T-helper 17 cell (primary cell): ENCODE measurements around the gene OR5H14. TPM values are rescaled to one million over a fixed set of nuclear protein-coding genes. Genes with fewer than 3 reads are reported as not detected.
A peak's percentile ranks its signal among the peaks of the same experiment; 100 is the strongest.
"Not testable (repeated sequence)": the region's sequence is repeated elsewhere in the genome, so short reads cannot be mapped to it uniquely, and the experiment has no call there.

ENCODE experiments used
- ATAC-seq: fragments of 150-1000 bp; cut with Tn5 transposase; 2 replicates; pipeline ENCODE4 v1.10.0; 2021; ENCODE audit warnings: mild to moderate bottlenecking, moderate library complexity
- DNase-seq, 3 donors: peaks; one replicate each; pipeline versions ENCODE4 v3.0.0 to v3.0.0-alpha.2; 2020 to 2021
- H3K9me3 ChIP-seq: one replicate; pipeline ENCODE4 v1.7.0; 2013; ENCODE audit warnings: low read length, mild to moderate bottlenecking; ENCODE audit not compliant: control insufficient read depth, poor library complexity, severe bottlenecking
- H3K27ac Mint-ChIP-seq: one replicate; pipeline ENCODE4 v1.8.0; 2022; ENCODE audit warnings: mild to moderate bottlenecking, moderate library complexity, mixed read lengths
- H3K27me3 Mint-ChIP-seq: one replicate; pipeline ENCODE4 v1.8.0; 2022; ENCODE audit warnings: mixed read lengths
- H3K36me3 Mint-ChIP-seq: one replicate; pipeline ENCODE4 v1.8.0; 2022; ENCODE audit warnings: low read depth, mixed read lengths
- H3K4me1 Mint-ChIP-seq: one replicate; pipeline ENCODE4 v1.8.0; 2022; ENCODE audit warnings: mild to moderate bottlenecking, mixed read lengths
- H3K4me3 Mint-ChIP-seq: one replicate; pipeline ENCODE4 v1.8.0; 2022; ENCODE audit warnings: mild to moderate bottlenecking, moderate library complexity, mixed read lengths
- total RNA-seq, 4 donors: library from RNA in 2 of 4; stranded (reverse) in 2 of 4; gene quantifications; one replicate each; pipeline ENCODE4 v1.2.3 and lab custom pipeline; 2022 to 2026

OR5H14 gene
- total RNA-seq, 2 donors from 2014 or later: not detected

- Mint-ChIP-seq H3K27ac (no peak overlapping the region), H3K36me3 (no peaks in the 10 kb centered on the region), H3K27me3 (no peaks in the 10 kb centered on the region), H3K4me1 (no peaks in the 10 kb centered on the region), H3K4me3 (no peak overlapping the region)
- no peaks in the 10 kb centered on the region for H3K9me3 ChIP-seq
- ATAC-seq (no peak), DNase-seq (no peak)
Measured at GRCh38 chr3:98151241-98151640, 4.0 kb downstream of the OR5H14 start.

GRCh38 chr3:98166396-98166795 lies 19.1 kb downstream of the OR5H14 start, which contains the start of gene OR5H15:
TSS of gene OR5H15 (plus strand) at chr3:98166696. CDS start at chr3:98168700, 2,004 bp downstream.
- Mint-ChIP-seq H3K27me3 (peaks cover 14% of the 10 kb centered on the region), H3K4me3 (no peak within 1 kb of the TSS), H3K36me3 (no peaks in the 10 kb centered on the region), H3K4me1 (no peaks in the 10 kb centered on the region), H3K27ac (no peak within 1 kb of the TSS)
- no peaks in the 10 kb centered on the region for H3K9me3 ChIP-seq
- no peak for ATAC-seq
- DNase-seq: no peak

- no peak for ATAC-seq
- H3K9me3 ChIP-seq: no peaks in the 10 kb centered on the region
- H3K4me3 Mint-ChIP-seq: no peak overlapping the region
- H3K4me1 Mint-ChIP-seq: no peaks in the 10 kb centered on the region
- DNase-seq: no peak
- peaks cover 5% of the 10 kb centered on the region for H3K27me3 Mint-ChIP-seq
- H3K27ac Mint-ChIP-seq: no peak overlapping the region
- no peaks in the 10 kb centered on the region for H3K36me3 Mint-ChIP-seq
Measured at GRCh38 chr3:98171071-98171470, 23.8 kb downstream of the OR5H14 start.

DNA sequence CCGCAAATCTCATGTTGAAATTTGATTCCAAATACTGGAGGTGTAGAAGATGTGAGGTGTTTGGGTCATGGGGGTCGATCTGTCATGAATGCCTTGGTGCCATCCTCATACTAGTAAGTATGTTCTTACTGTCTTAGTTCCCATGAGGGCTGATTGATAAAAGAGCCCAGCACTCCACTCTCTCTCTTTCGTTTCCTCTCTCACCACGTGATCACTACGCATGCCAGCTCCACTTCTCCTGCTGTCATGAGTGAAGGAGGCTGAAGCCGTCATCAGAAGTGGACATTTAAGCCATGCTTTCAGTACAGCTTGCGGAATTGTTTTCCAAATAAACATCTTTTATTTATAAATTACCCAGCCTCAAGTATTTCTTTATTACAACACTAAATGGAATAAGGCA lies 25.3 kb downstream of the OR5H14 start:
- no peak overlapping the region for H3K4me3 Mint-ChIP-seq
- H3K9me3 ChIP-seq: no peaks in the 10 kb centered on the region
- H3K27ac Mint-ChIP-seq: no peak overlapping the region
- ATAC-seq: no peak
- no peaks in the 10 kb centered on the region for H3K36me3 Mint-ChIP-seq
- no peaks in the 10 kb centered on the region for H3K4me1 Mint-ChIP-seq
- no peak for DNase-seq
- H3K27me3 Mint-ChIP-seq: no peaks in the 10 kb centered on the region

DNA sequence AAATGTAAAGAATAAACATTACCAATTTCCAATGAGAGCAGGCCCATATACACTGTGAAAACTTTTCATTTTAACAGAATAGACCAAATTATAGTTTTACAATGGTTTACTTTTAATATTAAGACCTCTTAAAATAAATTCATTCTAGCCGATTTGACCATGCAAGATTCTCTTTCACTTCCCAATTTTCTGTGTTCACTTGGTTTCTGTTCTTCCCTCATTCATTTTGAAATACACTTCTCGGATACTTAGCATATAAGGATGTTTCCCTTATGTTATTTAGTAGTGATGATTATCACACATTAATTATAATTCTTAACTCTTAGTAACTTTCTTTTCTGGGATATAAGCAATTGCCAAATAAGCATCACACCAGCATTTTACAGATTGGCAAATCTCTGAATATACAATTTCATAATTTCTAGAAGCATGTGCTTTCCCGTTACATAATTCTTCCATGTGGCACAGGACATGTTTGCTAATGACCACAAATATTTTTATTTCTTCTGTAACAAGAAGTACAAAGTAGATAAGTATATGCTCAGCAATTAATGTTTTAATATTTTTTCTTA lies 33.1 kb downstream of the OR5H14 start:
- DNase-seq: no peak

GRCh38 chr3:98182196-98182595 lies 34.9 kb downstream of the OR5H14 start:
- DNase-seq (no peak), ATAC-seq (no peak)
- no peaks in the 10 kb centered on the region for H3K9me3 ChIP-seq
- Mint-ChIP-seq H3K27me3 (no peaks in the 10 kb centered on the region), H3K4me3 (no peak overlapping the region), H3K27ac (no peak overlapping the region), H3K4me1 (no peaks in the 10 kb centered on the region), H3K36me3 (no peaks in the 10 kb centered on the region)

More for the DNA sequence above, 33.1 kb downstream of the OR5H14 start:
- no peaks in the 10 kb centered on the region for H3K4me1 Mint-ChIP-seq
- H3K9me3 ChIP-seq: no peaks in the 10 kb centered on the region
- no peak overlapping the region for H3K27ac Mint-ChIP-seq
- no peaks in the 10 kb centered on the region for H3K36me3 Mint-ChIP-seq
- no peak for ATAC-seq
- H3K27me3 Mint-ChIP-seq: no peaks in the 10 kb centered on the region
- H3K4me3 Mint-ChIP-seq: no peak overlapping the region

DNA sequence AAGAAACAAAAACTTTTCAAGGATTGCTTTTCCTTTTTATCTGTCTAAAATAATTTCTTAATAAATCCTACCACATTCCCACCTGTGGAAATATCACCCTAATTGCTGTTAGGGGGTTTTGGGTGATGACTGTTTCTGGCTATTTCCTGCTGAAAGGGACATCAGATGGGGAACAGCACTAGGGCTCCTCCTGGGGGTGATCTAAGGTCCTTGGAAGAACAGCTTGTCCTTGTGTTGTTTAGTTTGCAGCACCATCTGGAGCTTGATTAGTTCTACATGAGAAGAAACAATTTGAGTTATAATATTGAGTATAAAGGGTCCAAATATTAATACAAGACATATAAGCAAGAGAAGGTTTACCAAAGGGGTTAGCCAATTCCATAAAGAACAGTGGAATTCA lies 37.9 kb downstream of the OR5H14 start:
- Mint-ChIP-seq H3K4me3 (no peak overlapping the region), H3K36me3 (no peaks in the 10 kb centered on the region), H3K4me1 (peaks cover 8% of the 10 kb centered on the region), H3K27ac (no peak overlapping the region), H3K27me3 (no peaks in the 10 kb centered on the region)
- no peak for DNase-seq
- no peaks in the 10 kb centered on the region for H3K9me3 ChIP-seq
- no peak for ATAC-seq

DNA sequence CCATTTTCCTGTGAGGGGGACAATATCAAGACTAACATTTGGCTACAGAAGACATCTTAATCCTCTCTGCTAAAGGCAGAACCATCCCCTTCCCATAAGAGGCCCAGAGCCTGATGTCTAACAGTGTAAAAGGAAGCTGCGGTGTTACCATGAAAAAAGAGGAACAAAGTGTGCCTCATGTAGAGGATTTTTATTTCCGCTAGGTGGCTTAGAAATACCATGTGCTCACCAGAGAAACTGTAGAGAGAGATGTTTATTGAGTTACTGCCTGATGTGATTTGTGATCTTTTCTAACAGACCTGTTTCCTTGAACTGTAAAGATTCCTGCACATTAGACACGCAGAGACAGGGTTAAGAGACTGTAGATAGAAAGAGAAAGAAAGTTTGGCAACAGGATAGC lies 41.3 kb downstream of the OR5H14 start:
- no peaks in the 10 kb centered on the region for H3K9me3 ChIP-seq
- peaks cover 8% of the 10 kb centered on the region for H3K4me1 Mint-ChIP-seq
- H3K27ac Mint-ChIP-seq: no peak overlapping the region
- H3K36me3 Mint-ChIP-seq: no peaks in the 10 kb centered on the region
- DNase-seq: no peak
- H3K4me3 Mint-ChIP-seq: no peak overlapping the region
- ATAC-seq: peak; percentile 60
- H3K27me3 Mint-ChIP-seq: peaks cover 5% of the 10 kb centered on the region

DNA sequence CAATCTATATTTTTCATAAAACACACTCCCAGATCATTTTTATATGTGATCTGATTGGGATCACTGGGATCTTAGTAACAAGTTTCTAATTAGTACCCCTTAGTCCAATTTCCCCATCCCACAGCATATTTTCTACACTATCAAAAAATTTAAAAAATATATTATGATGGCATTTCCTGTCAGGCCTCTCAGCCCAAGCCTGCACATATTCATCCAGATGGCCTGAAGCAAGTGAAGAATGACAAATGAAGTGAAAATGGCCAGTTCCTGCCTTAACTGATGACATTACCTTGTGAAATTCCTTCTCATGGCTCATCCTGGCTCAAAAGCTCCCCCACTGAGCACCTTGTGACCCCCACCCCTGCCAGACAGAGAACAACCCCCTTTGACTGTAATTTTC lies 43.6 kb downstream of the OR5H14 start:
- H3K9me3 ChIP-seq, ATAC-seq, H3K4me1 Mint-ChIP-seq, H3K27me3 Mint-ChIP-seq, H3K36me3 Mint-ChIP-seq, H3K4me3 Mint-ChIP-seq, H3K27ac Mint-ChIP-seq, DNase-seq: not testable (repeated sequence)

GRCh38 chr3:98196293-98196692 lies 49.0 kb downstream of the OR5H14 start:
- H3K4me3 Mint-ChIP-seq, H3K27me3 Mint-ChIP-seq, H3K36me3 Mint-ChIP-seq, DNase-seq, H3K27ac Mint-ChIP-seq, H3K9me3 ChIP-seq, ATAC-seq, H3K4me1 Mint-ChIP-seq: not testable (repeated sequence)

GRCh38 chr3:98199020-98199419 lies 51.7 kb downstream of the OR5H14 start:
- Mint-ChIP-seq H3K36me3 (no peaks in the 10 kb centered on the region), H3K27me3 (peaks cover 21% of the 10 kb centered on the region), H3K4me1 (no peaks in the 10 kb centered on the region), H3K4me3 (no peak overlapping the region), H3K27ac (no peak overlapping the region)
- no peak for ATAC-seq
- no peaks in the 10 kb centered on the region for H3K9me3 ChIP-seq
- DNase-seq: no peak

Other genes starting within 250 kb of the OR5H14 start
- gene RIOX2, start 175.0 kb upstream of the OR5H14 start, total RNA-seq: 10 to 100 TPM; 21.1 to 22.7 TPM
- not detected for gene GABRR3, start 112.2 kb upstream of the OR5H14 start, total RNA-seq
- not detected for gene OR5AC2, start 60.3 kb upstream of the OR5H14 start, total RNA-seq
- gene OR5H1, start 16.8 kb upstream of the OR5H14 start, total RNA-seq: not detected
- not detected for gene OR5H15, start 19.2 kb downstream of the OR5H14 start, total RNA-seq
- not detected for gene OR5H6, start 116.8 kb downstream of the OR5H14 start, total RNA-seq
- not detected for gene OR5H2, start 135.0 kb downstream of the OR5H14 start, total RNA-seq
- not detected for gene OR5K4, start 206.4 kb downstream of the OR5H14 start, total RNA-seq
- gene OR5K3, start 243.2 kb downstream of the OR5H14 start, total RNA-seq: not detected